ENCODE data around the gene AKAP13. TPM values are rescaled to one million over a fixed set of nuclear protein-coding genes. Genes with fewer than 3 reads are reported as not detected.
"Not testable (repeated sequence)": the region's sequence is repeated elsewhere in the genome, so short reads cannot be mapped to it uniquely, and the experiment has no call there.

AKAP13 gene
- 30.9 TPM for polyA plus RNA-seq (2013, experiment 1 of 2; ENCODE audit: insufficient read length)
- 29.3 TPM for polyA plus RNA-seq (2013, experiment 2 of 2; ENCODE audit: insufficient read length)

GRCh38 chr15:85380217-85380811, at the start of gene AKAP13:
Gene AKAP13, plus strand, starts transcription at chr15:85380603. Its CDS starts 105,118 bp downstream, at chr15:85485721.
- DNase-seq = peak; percentile 100

GRCh38 chr15:85330901-85331588, 49.4 kb upstream of the AKAP13 start:
- peak; percentile 88 for DNase-seq

- DNase-seq = no peak
Observed at GRCh38 chr15:85331655-85332285, 48.6 kb upstream of the AKAP13 start.

- DNase-seq = peak; percentile 91
Observed at GRCh38 chr15:85333132-85333831, 47.1 kb upstream of the AKAP13 start.

GRCh38 chr15:85334241-85334640, 46.2 kb upstream of the AKAP13 start:
- DNase-seq = no peak

- no peak for DNase-seq
Observed at GRCh38 chr15:85335193-85335942, 45.0 kb upstream of the AKAP13 start.

GRCh38 chr15:85336880-85337279, 43.5 kb upstream of the AKAP13 start:
- DNase-seq = no peak

- DNase-seq = no peak
Observed at GRCh38 chr15:85337425-85338074, 42.9 kb upstream of the AKAP13 start.

GRCh38 chr15:85340321-85340665, 40.1 kb upstream of the AKAP13 start:
- no peak for DNase-seq

- DNase-seq = no peak
Observed at GRCh38 chr15:85340852-85341251, 39.6 kb upstream of the AKAP13 start.

GRCh38 chr15:85342163-85342562, 38.2 kb upstream of the AKAP13 start:
- not testable (repeated sequence) for DNase-seq

GRCh38 chr15:85343443-85343842, 37.0 kb upstream of the AKAP13 start:
- DNase-seq = peak; percentile 94

- peak; percentile 57 for DNase-seq
Observed at GRCh38 chr15:85344241-85344640, 36.2 kb upstream of the AKAP13 start.

GRCh38 chr15:85344653-85345114, 35.7 kb upstream of the AKAP13 start:
- peak; percentile 82 for DNase-seq

- not testable (repeated sequence) for DNase-seq
Observed at GRCh38 chr15:85345196-85345918, 35.0 kb upstream of the AKAP13 start.

- not testable (repeated sequence) for DNase-seq
Observed at GRCh38 chr15:85346462-85347084, 33.8 kb upstream of the AKAP13 start.

- DNase-seq = not testable (repeated sequence)
Observed at GRCh38 chr15:85347264-85348047, 32.9 kb upstream of the AKAP13 start.

GRCh38 chr15:85348048-85348766, 32.2 kb upstream of the AKAP13 start:
- not testable (repeated sequence) for DNase-seq

GRCh38 chr15:85349062-85349461, 31.3 kb upstream of the AKAP13 start:
- peak; percentile 28 for DNase-seq

Data from fibroblast of skin of back (primary cell).